Smooth muscle cell of the umbilical artery (primary cell): ENCODE results near the gene SLC36A2. TPM values are rescaled to one million over a fixed set of nuclear protein-coding genes. Genes with fewer than 3 reads are reported as not detected.

Source experiments
- total RNA-seq: library from RNA; depleted of rRNA; stranded (reverse); fragments of >200 nt; gene quantifications from 2 replicates; pipeline ENCODE4 v1.2.3, GENCODE V29; 2014

Gene SLC36A2
- total RNA-seq: not detected in 2 replicates

DNA sequence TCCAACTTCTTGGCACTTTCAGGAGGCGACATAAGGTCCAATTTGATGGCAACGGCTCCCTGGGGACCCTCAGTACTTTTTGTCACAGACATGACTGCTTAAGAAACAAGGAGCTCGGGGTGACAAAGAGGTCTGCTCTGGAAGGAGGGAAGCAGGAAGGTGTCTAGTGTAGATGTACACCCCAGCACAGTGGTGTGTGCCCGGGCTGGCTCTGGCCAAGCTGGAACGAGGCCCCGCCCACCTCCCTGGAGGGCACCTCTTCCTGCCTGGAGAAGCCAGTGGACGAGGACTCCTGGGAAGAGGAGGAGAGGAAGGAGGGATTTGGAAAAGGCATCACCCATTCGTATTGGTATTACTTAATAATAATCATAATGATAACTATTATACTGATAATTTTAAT, at the start of gene SLC36A2:
SLC36A2 (minus strand) TSS at position 191 of the 400 bp plus-strand sequence; CDS start at position 92, 99 bp downstream.

DNA sequence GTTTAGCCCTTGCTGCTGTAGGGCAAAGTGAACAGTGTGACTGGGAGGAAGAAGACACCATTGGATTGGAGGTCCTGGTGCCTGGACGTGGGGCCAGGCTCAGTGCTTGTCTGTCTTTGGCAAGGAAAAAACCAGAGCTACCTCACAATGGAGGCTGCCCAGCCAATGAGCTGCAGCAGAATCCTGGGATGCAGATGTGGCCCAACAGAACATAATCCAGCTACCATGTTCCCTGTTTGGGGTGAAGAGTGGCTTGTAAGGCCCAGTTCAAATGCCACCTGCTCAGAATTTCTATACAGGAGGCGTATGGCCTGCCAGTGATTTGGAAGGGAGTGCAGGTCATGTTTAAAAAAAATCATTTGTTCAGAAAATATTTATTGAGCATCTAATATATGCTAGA, 43.7 kb downstream of the SLC36A2 start, which contains the start of gene SLC36A3:
SLC36A3 (minus strand) TSS at position 101 of the 400 bp plus-strand sequence. CDS start 412 bp downstream, outside the sequence.

Other genes starting within 250 kb of the SLC36A2 start
- gene ANXA6, start 189.8 kb downstream of the SLC36A2 start, total RNA-seq: 489 and 635 TPM in 2 replicates
- 2.0 and 2.7 TPM in 2 replicates for gene CCDC69, start 123.5 kb downstream of the SLC36A2 start, total RNA-seq
- 17.8 and 21.1 TPM in 2 replicates for gene GM2A, start 94.4 kb downstream of the SLC36A2 start, total RNA-seq
- gene SLC36A3, start 43.8 kb downstream of the SLC36A2 start, total RNA-seq: not detected in 2 replicates
- gene SLC36A1, start 100.0 kb upstream of the SLC36A2 start, total RNA-seq: 6.2 and 8.7 TPM in 2 replicates
- gene FAT2, start 243.8 kb upstream of the SLC36A2 start, total RNA-seq: under 0.01 and 0.05 TPM in 2 replicates